OCI-LY1 (cell line): ENCODE measurements around the gene GET3.

ENCODE experiments used
- EZH2 ChIP-seq: fragments of 200-600 bp; sonication (generic), shearing (Covaris generic); IDR thresholded peaks from 2 replicates; pipeline ENCODE4 v1.8.0; 2017; ENCODE audit warnings: borderline replicate concordance, mixed run types, mild to moderate bottlenecking, antibody characterized with exemption, low read length, moderate library complexity, mixed read lengths
- TF ChIP-seq, protein P1 (sequence below): fragments of 200-600 bp; sonication (generic), shearing (Covaris generic); IDR thresholded peaks from 2 replicates; pipeline ENCODE4 v1.5.1; 2017; ENCODE audit warnings: mild to moderate bottlenecking, antibody characterized with exemption, low read length, moderate library complexity, mixed read lengths

DNA sequence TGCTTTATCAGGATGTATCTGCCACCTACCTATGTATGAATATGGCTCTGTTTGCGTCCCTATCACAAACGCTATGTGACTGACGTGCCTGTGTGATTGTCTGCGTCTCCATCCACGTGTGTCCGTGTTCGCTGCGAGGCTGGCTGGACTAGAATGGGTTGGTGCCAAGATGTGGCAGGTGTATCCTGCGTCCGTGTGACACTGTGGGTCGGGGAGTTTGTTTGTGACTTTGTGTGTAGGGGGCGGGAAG lies 44.8 kb downstream of the GET3 start:
- TF ChIP-seq, protein P1, sequence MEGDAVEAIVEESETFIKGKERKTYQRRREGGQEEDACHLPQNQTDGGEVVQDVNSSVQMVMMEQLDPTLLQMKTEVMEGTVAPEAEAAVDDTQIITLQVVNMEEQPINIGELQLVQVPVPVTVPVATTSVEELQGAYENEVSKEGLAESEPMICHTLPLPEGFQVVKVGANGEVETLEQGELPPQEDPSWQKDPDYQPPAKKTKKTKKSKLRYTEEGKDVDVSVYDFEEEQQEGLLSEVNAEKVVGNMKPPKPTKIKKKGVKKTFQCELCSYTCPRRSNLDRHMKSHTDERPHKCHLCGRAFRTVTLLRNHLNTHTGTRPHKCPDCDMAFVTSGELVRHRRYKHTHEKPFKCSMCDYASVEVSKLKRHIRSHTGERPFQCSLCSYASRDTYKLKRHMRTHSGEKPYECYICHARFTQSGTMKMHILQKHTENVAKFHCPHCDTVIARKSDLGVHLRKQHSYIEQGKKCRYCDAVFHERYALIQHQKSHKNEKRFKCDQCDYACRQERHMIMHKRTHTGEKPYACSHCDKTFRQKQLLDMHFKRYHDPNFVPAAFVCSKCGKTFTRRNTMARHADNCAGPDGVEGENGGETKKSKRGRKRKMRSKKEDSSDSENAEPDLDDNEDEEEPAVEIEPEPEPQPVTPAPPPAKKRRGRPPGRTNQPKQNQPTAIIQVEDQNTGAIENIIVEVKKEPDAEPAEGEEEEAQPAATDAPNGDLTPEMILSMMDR, result no peak
- no peak for TF ChIP-seq EZH2
